Fibroblast of skin of left biceps (primary cell): ENCODE results near the gene PCCA.
"Not testable (repeated sequence)": the region's sequence is repeated elsewhere in the genome, so short reads cannot be mapped to it uniquely, and the experiment has no call there.

ENCODE experiments used
- DNase-seq, 2 experiments: peaks; one replicate each; pipeline ENCODE4 v3.0.0-alpha.2; 2013; ENCODE audit warnings: low read depth in 2 of 2

Gene PCCA

DNA sequence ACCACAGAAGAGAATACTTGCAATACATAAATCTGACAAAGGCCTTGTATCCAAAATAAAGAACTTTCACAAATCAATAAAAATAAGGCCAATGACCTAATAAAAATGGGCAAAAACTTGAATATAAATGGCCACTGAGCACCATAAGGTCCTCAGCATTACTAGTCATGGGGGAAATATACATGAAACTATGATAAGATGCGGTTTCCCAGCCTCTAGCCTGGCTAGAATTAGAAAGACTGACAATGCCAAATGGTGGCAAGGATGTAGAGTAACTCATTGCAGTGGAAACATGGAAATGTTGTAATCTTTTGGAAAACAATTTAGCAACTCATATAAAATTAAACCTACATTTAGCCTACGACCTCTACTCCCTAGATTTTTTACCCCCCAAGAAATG lies 272.6 kb downstream of the PCCA start:
- DNase-seq: no peak

GRCh38 chr13:100362371-100362770 lies 273.5 kb downstream of the PCCA start:
- no peak for DNase-seq

DNA sequence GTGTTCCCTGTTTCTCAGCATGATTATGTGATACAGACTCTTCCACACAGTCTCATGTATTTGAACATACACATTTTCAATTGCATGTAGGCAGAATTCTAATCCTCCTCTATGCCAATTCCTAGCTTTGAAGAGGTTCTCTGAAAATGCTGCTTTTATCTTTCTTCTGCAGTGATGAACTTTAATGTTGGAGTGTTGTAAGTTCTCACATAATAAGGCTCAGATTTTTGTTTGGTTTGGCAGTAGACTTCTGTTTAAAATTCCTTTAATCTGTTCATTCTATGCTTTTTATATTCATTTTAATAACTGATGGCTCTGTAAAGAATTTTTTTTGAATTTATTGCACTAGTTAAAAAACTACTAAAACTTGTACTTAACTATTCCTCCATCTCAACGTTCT lies 273.9 kb downstream of the PCCA start:
- DNase-seq: no peak

DNA sequence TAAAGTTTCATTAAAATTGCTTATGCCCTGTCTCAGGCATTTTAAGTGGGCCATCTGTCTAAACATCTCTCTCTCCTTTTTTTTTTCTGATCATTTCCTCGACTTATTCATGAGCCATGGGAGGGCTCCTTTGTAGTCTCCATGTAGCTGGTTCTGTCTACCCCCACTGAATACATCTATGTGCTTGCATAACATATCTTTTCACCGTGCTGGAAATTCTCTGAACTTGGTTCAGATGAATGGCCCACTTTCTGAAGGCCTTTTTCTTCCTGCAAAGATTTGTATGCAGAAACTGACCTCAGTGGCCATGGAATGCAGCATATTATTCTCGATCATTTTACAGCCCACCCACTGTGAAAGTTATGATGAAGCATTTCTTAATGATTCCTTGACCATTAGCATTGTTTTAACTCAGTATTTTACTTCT lies 274.4 kb downstream of the PCCA start:
- peak; percentile 12 to 30 for DNase-seq

- DNase-seq: no peak
Measured at GRCh38 chr13:100363874-100364273, 275.0 kb downstream of the PCCA start.

- DNase-seq: no peak
Measured at GRCh38 chr13:100364591-100364990, 275.7 kb downstream of the PCCA start.

DNA sequence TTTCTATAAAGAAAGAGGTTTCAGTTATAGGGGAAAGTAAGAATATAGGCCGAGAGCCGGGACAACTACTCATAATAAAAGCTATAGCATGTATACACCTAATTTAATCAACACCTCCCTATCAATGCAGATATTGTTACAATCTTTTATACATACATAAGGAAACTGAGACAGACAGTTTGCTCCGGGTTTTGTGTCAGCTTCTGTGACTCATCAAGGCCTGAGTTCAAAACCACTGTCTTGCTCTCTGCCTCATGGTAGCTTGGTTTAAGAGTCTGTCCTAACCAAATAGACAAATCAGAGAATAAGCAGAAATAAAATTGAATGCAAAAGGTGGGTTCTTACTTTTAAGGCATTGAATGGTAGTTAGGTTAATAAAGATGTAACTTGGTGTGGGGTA lies 276.8 kb downstream of the PCCA start:
- DNase-seq: no peak

DNA sequence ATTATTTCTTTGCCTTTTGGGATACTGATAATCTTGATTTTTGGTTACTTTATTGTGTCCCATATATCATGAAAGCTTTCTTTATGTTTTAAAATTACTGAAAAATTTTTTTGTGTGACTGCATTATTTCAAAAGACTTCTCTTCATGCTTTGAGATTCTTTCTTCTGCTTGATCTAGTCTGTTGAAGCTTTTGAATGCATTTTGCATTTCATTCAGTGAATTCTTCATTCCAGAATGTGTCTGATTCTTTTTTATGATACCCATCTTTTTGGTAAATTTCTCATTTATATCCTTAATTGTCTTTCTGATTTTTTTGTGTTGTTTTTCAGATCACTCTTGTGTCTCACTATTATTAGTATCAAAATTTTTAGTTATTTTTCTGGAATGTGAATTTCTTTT lies 289.6 kb downstream of the PCCA start:
- DNase-seq: no peak

DNA sequence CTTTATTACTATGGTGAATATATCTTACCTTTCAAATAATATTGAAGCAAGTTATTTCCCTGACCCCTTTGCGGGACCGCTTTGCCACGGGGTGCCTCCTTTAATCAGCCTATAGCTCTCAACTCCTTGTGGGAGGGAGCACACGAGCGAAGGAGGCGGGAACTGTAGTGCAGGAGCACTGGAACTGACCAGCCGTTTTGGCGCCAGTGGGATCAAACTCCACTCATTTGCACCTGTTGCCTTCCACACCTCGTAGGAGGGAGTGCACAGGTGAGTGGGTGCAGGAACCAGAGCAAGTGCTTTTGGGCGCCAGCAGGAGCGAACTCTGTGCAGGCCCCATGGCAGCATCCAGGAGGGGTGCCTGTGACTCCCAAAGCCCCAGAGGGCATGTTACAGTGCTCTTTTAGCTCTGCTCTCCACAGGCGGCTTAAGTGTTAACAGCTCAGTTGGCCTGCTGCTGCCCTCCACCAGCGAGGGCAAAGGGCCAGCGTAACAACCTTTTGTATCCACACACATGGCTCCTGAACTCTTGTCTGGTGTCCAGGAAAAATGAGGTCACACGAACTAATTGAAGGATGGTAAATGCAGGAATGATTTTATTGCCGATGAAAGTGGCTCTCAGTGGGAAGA lies 292.8 kb downstream of the PCCA start:
- DNase-seq: no peak

- peak in 1 of 2 experiments; percentile 17 for DNase-seq
Measured at GRCh38 chr13:100382785-100383184, 293.9 kb downstream of the PCCA start.

DNA sequence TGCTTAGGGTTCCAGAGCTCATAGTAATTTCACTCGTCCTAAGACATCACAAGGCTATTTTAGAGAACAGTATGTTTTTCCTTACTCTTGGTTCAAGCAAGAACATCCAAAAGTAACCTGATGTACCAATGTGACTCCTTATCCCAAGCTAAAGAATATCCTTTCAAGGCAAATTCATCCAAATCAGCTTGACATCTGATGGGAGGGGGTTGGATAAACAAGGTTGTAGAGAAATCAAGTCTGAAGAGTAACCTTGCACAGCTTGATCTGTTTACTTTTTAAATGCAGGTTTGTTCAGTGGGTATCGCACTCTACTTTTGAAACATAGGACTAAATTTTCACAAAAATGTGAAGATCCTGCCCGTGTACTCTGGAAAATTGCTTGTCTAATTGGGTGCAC lies 298.5 kb downstream of the PCCA start:
- no peak for DNase-seq

DNA sequence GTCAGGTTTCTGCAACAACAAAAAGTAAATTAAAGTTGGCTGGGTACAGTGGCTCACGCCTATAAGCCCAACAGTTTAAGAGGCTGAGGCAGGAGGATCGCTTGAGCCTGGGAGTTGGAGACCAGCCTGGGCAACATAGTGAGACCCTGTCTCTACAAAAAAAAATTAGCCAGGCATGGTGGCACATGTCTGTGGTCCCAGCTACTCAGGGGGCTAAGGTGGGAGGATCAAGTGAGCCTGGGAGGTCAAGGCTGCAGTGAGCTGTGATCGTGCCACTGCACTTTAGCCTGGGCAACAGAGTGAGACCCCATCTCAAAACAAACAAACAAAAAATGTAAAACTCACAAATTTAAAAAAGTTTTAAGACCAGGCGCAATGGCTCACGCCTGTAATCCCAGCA lies 299.3 kb downstream of the PCCA start:
- DNase-seq: not testable (repeated sequence)

DNA sequence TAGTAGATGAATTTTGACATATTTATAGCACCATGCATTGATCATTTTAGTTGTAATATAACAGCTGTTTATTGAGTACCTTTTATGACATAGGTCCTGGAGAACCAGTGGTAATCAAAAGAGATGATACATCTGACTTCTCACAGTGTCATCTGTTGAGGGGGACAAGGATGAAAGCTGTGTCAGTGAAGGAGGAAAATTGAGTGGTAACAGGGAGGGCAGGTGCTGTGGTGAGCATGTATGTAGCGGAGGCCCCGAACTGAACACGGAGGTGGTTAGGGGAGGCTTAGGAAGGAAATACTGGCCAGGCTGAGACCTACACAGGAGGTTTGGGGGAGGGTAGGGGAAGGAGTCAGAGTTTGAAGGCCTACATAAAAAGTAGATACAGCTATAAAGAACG lies 300.0 kb downstream of the PCCA start:
- DNase-seq: no peak

DNA sequence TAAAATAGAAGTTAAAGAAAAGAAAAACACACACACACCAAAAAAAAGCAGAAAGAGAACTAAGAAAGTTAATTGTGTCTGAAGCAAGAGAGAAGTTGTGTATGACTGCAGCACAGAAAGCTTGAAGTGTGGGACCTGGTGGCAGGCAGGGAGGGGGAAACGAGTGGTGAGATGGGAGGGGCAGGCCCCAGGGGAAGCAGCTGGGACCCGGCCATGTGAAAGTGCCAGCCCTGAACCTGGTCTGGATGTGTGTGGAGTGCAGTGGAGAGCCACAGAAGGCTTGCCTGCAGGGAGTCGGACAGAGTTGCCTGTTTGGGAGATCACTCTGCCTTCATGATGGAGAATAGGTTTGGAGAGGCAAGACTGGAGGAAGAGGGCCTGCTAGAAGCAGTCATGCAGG lies 300.7 kb downstream of the PCCA start:
- DNase-seq: no peak

DNA sequence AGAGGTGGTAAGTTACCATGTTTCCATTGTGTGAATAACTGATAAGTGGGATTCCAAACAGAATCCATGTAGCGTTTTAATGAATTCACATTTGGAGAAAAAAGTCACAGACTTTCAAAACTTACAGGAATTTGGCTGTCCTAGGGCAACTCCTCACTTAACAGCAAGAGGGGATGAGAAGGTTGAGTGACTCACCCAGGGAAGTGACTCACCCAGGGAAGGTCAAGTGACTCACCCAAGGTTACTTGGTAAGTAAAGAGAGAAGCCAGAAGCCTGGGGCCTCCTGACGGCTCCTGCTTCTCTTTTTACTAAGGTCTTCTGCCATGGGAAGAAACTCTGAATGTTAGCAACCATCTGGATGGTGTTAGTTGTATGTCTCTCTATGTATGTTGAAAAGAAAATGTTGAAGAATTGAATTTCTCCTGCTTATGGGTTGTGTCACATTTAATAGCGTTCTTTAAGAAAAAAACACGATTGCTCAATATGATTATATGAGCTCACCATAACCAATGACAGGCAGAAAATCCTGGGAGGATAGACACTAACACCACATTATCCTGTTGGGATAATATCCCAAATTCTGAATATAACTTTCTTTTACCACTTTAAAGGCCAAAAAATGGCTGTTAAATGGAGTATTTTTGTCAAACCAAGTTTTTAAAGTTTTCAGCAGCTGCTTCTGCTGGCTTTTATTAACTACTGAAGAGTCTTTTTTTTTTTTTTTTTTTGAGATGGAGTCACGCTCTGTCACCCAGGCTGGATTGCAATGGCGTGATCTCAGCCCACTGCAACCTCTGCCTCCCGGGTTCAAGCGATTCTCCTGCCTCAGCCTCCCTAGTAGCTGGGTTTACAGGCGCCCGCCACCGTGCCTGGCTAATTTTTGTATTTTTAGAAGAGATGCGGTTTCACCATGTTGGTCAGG lies 304.1 kb downstream of the PCCA start:
- DNase-seq: peak; percentile 99

GRCh38 chr13:100394005-100394695 lies 305.3 kb downstream of the PCCA start:
- DNase-seq: peak; percentile 81 to 82

DNA sequence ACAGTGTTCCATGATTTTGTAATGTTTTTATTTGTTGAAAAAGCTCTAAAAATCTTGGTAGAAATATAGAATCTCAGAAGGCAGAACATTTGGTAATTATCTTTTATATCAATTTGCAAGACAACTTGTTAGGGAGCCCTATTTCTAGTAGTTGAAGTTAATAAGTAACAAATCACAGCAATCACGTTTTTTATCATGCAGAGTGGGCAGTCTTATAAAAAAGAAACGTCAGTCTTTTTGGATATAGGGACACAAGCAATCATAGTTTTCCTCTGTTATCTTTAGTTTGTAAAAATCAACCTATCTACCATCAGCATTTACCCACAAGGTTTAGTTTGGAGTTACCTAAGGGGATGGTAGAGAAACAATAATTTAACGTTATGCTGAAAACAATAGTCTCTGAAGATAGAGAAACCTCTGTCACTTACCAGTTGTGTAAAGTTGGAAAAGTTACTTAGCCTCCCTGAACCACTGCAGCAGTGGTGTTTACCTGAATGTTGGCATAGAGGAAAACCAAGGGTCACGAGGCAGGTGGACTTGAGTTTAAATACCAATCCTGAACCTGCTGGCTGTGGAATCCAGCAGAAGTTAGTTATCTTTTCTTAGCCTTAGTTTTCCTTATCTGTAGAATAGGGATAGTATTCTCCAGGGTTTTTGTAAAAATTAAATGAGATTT lies 306.9 kb downstream of the PCCA start:
- no peak for DNase-seq

DNA sequence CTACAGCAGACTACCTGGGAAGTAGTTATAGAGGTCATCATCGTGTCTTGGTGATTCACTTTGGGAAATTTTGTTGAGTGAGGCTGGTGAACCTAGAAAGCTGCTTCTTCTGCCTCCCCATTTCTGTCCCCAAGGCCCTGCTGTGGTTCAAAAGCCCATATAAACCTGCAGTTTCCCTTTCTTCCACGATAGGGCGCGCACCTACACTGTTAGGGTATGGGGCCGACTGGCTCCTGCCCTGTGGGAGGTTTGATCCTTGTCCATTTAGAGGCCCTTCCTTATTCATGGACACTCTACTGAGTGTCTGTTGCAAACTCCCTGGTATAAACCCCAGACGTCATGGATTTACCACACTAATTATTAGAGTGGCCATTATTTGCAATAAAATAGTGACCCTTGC lies 307.9 kb downstream of the PCCA start:
- DNase-seq: no peak

- DNase-seq: no peak
Measured at GRCh38 chr13:100397627-100398026, 308.7 kb downstream of the PCCA start.

DNA sequence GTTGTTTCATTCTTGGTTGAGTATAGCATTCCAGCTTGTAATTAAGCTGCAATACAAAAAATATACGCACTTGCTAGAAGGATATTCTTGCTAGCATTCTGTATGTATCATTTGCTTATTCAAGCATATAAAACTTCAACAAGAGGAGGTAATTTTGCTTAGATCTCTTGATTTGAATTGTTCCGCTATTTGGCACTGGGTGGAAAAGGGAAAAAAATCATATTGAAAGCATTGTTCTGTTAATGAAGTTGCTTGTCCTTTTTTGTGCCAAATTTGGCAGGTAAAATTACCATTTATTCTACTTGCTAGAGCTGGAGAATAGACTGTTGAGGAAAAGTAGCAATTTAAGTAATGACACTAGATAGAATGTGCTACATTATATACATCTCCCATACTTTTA lies 309.5 kb downstream of the PCCA start:
- no peak for DNase-seq

- no peak for DNase-seq
Measured at GRCh38 chr13:100399455-100399854, 310.6 kb downstream of the PCCA start.

GRCh38 chr13:100403675-100404074 lies 314.8 kb downstream of the PCCA start:
- no peak for DNase-seq
